Neural cell (in vitro differentiated cells): Measurements from ENCODE around the gene SHPK. TPM values are rescaled to one million over a fixed set of nuclear protein-coding genes. Genes with fewer than 3 reads are reported as not detected.

Experiments
- H2AFZ ChIP-seq: fragments of 200-600, 300-800 bp; sonication (generic), shearing (Covaris generic); 2 replicates; pipeline ENCODE4 v1.6.0; 2014; ENCODE audit warnings: low read depth, mild to moderate bottlenecking, antibody characterized with exemption, low read length, moderate library complexity
- H3F3A ChIP-seq: fragments of 200-600 bp; shearing (Covaris generic); 2 replicates; pipeline ENCODE4 v1.6.1; 2016; ENCODE audit warnings: mild to moderate bottlenecking, moderate library complexity, mixed read lengths, antibody characterized with exemption, low read length; ENCODE audit not compliant: insufficient read depth, poor library complexity, severe bottlenecking
- H3K27ac ChIP-seq: fragments of 200-600, 300-800 bp; sonication (generic), shearing (Covaris generic); 2 replicates; pipeline ENCODE4 v1.5.1; 2014; ENCODE audit warnings: mild to moderate bottlenecking, low read length, moderate library complexity
- H3K27me3 ChIP-seq: fragments of 300-800, 200-600 bp; sonication (generic), shearing (Covaris generic); 2 replicates; pipeline ENCODE4 v1.6.0; 2014; ENCODE audit warnings: mild to moderate bottlenecking, low read depth, low read length, moderate library complexity; ENCODE audit not compliant: insufficient read depth
- H3K36me3 ChIP-seq: fragments of 300-800, 200-600 bp; sonication (generic), shearing (Covaris generic); 2 replicates; pipeline ENCODE4 v1.5.1; 2014; ENCODE audit warnings: mild to moderate bottlenecking, antibody characterized with exemption, low read length, moderate library complexity; ENCODE audit not compliant: insufficient read depth
- H3K4me2 ChIP-seq: fragments of 300-800, 200-600 bp; sonication (generic), shearing (Covaris generic); 2 replicates; pipeline ENCODE4 v1.6.0; 2014; ENCODE audit warnings: mild to moderate bottlenecking, low read length
- H3K4me3 ChIP-seq: fragments of 300-800, 200-600 bp; sonication (generic), shearing (Covaris generic); 2 replicates; pipeline ENCODE4 v1.5.1; 2014; ENCODE audit warnings: mild to moderate bottlenecking, low read length, moderate library complexity
- H3K79me2 ChIP-seq: fragments of 200-600 bp; shearing (Covaris generic); replicated peaks from 2 replicates; pipeline ENCODE4 v1.6.0; 2014; ENCODE audit warnings: mild to moderate bottlenecking, low read length, moderate library complexity; ENCODE audit not compliant: insufficient read depth
- H3K9ac ChIP-seq: fragments of 300-800, 200-600 bp; sonication (generic), shearing (Covaris generic); 2 replicates; pipeline ENCODE4 v1.6.1; 2016; ENCODE audit warnings: mild to moderate bottlenecking, low read length, mixed read lengths
- H3K9me2 ChIP-seq: fragments of 200-600 bp; shearing (Covaris generic); 2 replicates; pipeline ENCODE4 v1.6.1; 2016; ENCODE audit warnings: mild to moderate bottlenecking, low read length, mixed read lengths; ENCODE audit not compliant: insufficient read depth
- H3K9me3 ChIP-seq: fragments of 200-600, 300-800 bp; sonication (generic), shearing (Covaris generic); 2 replicates; pipeline ENCODE4 v1.6.1; 2016; ENCODE audit warnings: mild to moderate bottlenecking, mixed run types, low read length, moderate library complexity, mixed read lengths
- H4K20me1 ChIP-seq: fragments of 200-600 bp; shearing (Covaris generic); 2 replicates; pipeline ENCODE4 v1.6.1; 2016; ENCODE audit warnings: mild to moderate bottlenecking, mixed run types; ENCODE audit not compliant: insufficient read depth
- CTCF ChIP-seq: fragments of 450-650 bp; IDR thresholded peaks from 2 replicates; pipeline ENCODE4 v1.5.1; 2014; ENCODE audit warnings: antibody characterized with exemption, mild to moderate bottlenecking, moderate library complexity; ENCODE audit not compliant: poor library complexity, severe bottlenecking
- EP300 ChIP-seq: fragments of 450-650 bp; conservative IDR thresholded peaks from 2 replicates; pipeline ENCODE4 v1.6.1; 2014; ENCODE audit warnings: antibody characterized with exemption, mild to moderate bottlenecking, moderate library complexity; ENCODE audit not compliant: poor library complexity, severe bottlenecking
- EZH2 ChIP-seq: fragments of 200-600, 300-800 bp; shearing (Covaris generic), sonication (generic); IDR thresholded peaks from 2 replicates; pipeline ENCODE4 v1.6.1; 2014; ENCODE audit warnings: antibody characterized with exemption, low read length, borderline replicate concordance, mild to moderate bottlenecking; ENCODE audit not compliant: insufficient read depth, poor library complexity, severe bottlenecking
- MXI1 ChIP-seq: fragments of 450-650 bp; conservative IDR thresholded peaks from 2 replicates; pipeline ENCODE4 v1.6.1; 2014; ENCODE audit warnings: antibody characterized with exemption, mild to moderate bottlenecking; ENCODE audit not compliant: poor library complexity, severe bottlenecking
- POLR2AphosphoS5 ChIP-seq: IDR thresholded peaks from 2 replicates; pipeline ENCODE4 v1.6.1; 2012
- RAD21 ChIP-seq: fragments of 450-650 bp; conservative IDR thresholded peaks from 2 replicates; pipeline ENCODE4 v1.6.1; 2014; ENCODE audit warnings: antibody characterized with exemption, mild to moderate bottlenecking, moderate library complexity
- REST ChIP-seq: IDR thresholded peaks from 2 replicates; pipeline ENCODE4 v1.6.1; 2012; ENCODE audit warnings: borderline replicate concordance
- SMC3 ChIP-seq: fragments of 450-650 bp; conservative IDR thresholded peaks from 2 replicates; pipeline ENCODE4 v1.6.1; 2014; ENCODE audit warnings: antibody characterized with exemption, mild to moderate bottlenecking, moderate library complexity; ENCODE audit not compliant: poor library complexity
- TAF1 ChIP-seq: IDR thresholded peaks from 2 replicates; pipeline ENCODE4 v1.6.1; 2012; ENCODE audit warnings: low read depth
- polyA plus RNA-seq: library from polyadenylated mRNA; depleted of rRNA; stranded (reverse); fragments of >200 nt; gene quantifications from 2 replicates; pipeline ENCODE4 v1.2.3, GENCODE V29; 2014

Gene SHPK
- polyA plus RNA-seq, 1 donor from 2014 or later = 14.3 TPM

GRCh38 chr17:3589784-3590183, 46.3 kb downstream of the SHPK start:
- H3K9ac ChIP-seq = no peak overlapping the region
- H3F3A ChIP-seq = no peaks in the 10 kb centered on the region
- no peaks in the 10 kb centered on the region for H3K9me3 ChIP-seq
- no peak overlapping the region for H3K27ac ChIP-seq
- H3K9me2 ChIP-seq = no peaks in the 10 kb centered on the region
- H3K36me3 ChIP-seq = no peaks in the 10 kb centered on the region
- no peaks in the 10 kb centered on the region for H4K20me1 ChIP-seq
- H3K27me3 ChIP-seq = no peaks in the 10 kb centered on the region
- H3K4me2 ChIP-seq = no peak overlapping the region
- no peaks in the 10 kb centered on the region for H3K79me2 ChIP-seq
- H2AFZ ChIP-seq = no peak overlapping the region
- no peak overlapping the region for H3K4me3 ChIP-seq
- TF ChIP-seq SMC3 (no peak), EP300 (no peak), REST (no peak), MXI1 (no peak), TAF1 (no peak), EZH2 (no peak), POLR2AphosphoS5 (no peak), RAD21 (no peak), CTCF (no peak)

GRCh38 chr17:3585826-3586225, 50.2 kb downstream of the SHPK start:
- H3K4me2 ChIP-seq = no peak overlapping the region
- H3K27ac ChIP-seq = no peak overlapping the region
- TF ChIP-seq POLR2AphosphoS5 (no peak), EZH2 (no peak), CTCF (no peak), SMC3 (no peak), TAF1 (no peak), REST (no peak)
- no peaks in the 10 kb centered on the region for H3F3A ChIP-seq
- no peak overlapping the region for H2AFZ ChIP-seq
- H3K9ac ChIP-seq = no peak overlapping the region
- no peak overlapping the region for H3K4me3 ChIP-seq
- no peaks in the 10 kb centered on the region for H3K9me2 ChIP-seq
- H3K79me2 ChIP-seq = no peaks in the 10 kb centered on the region
- H3K36me3 ChIP-seq = no peaks in the 10 kb centered on the region
- H3K27me3 ChIP-seq = no peaks in the 10 kb centered on the region
- H4K20me1 ChIP-seq = no peaks in the 10 kb centered on the region
- H3K9me3 ChIP-seq = no peaks in the 10 kb centered on the region
